DMS79 treated with DMSO at 0.1 percent for 48 hours (cell line): Measurements from ENCODE around the gene HIPK1.
A peak's percentile ranks its signal among the peaks of the same experiment; 100 is the strongest.

Experiments
- DNase-seq: peaks from one replicate; lab custom pipeline; 2025; lab: John Stamatoyannopoulos, UW

The HIPK1 gene

DNA sequence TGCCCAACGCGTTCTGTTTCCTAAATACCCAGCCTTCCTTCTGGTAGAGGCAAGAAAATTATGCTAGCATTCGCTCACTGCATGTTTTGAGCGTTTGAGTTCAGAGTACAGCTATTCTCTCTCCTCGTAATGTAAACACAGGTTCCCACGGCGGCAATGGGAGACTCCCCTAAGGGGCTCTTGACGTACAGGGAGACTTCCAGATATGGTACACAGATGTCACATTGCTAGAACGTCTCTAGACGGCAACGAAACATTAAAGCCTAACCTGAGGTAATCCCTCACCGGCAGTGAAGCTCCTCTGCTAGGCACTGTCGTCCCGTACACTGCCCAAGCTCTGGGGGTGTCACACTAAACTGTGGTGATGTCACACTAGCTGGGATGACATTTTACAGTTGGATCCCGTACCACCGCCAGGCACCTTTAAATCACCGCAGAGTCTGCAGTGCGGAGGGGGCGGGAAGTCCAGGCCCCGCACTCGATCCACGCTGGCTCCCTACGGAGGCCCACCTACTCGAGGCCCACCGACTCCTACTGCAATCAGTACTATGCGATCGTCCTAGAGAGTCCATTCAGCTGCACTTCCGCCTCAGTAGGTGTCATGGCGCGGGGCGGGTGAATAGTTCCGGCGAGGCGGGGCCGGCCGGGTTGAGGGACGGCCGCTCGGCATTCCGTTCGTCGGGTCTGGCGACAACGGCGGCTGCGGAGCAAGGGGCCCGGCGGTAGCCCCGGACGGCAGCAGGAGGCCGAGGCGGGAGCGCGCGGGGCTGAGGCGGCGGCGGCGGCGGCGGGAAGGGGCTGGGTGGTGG is at the start of gene HIPK1:
TSS of gene HIPK1 (plus strand) at position 384 of the 809 bp plus-strand sequence.
- peak; percentile 92 for DNase-seq

DNA sequence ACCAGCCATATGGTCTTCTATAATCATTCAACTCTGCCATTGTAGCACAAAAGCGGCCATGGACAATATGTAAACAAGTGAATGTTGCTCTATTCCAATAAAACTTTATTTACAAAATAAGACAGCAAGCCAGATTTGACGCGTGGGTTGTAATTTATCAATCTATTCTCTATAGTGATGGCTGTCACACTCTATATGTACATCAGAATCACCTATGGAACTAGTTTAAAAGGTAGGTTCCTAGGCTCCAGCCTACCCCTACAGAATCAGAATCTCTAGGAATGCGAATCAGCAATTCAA is 49.4 kb upstream of the HIPK1 start:
- no peak for DNase-seq

DNA sequence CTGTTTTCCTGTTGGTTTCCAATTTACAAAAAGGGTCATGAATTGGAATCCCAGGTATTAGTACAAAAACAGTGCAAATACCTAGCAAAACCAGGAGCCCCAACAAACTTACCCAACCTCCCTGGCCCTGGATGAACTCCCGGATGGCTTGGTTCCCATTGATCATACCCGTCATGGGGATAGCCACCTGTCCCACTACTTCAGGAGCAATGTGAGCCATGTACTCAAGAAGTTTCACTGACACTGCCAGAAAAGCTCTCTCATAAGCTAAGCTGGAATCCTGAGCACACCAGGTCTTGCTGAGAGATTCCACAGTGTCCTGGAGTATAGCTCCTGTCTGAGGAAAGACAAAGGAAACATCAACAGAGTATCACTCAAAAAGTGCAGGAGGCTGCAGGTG is 47.5 kb upstream of the HIPK1 start:
- no peak for DNase-seq

DNA sequence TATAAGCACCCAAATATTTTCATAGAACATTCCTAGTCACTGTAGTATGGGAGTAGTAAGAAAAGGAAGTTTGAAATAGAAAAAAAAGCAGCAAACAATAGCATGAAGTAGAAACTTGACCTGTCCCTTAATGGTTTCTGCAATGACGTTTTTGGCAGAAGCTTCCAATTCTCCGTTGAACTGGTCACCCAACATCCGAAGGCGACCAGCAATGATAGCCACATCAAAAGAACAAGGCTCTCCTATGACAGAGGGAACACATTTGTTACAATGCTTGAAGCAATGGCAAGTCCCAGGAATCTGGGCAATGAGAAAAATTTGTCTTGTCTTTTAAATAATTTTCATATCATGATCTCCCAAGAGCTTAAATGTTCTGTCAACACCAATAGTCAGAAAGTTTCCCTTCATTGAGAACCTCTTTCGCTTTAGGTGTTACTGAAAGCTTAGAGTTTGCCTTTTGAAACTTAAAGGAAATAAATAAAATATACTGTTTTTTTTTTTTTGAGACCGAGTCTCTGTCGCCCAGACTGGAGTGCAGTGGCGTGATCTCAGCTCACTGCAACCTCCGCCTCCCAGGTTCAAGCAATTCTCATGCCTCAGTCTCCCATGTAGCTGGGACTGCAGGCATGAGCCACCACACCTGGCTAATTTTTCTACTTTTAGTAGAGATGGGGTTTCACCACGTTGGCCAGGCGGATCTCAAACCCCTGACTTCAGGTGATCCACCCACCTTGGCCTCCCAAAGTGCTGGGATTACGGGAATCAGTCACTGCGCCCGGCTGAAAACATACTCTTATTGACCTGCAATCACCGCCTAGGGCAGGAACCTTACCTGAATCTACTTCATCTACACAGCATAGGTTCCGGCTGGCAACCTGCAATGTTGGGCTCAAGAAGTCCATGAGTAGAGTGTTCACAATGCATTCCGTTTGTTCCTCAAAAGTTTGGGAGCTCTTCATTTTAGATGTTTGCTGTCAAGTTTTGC is 42.4 kb upstream of the HIPK1 start:
- no peak for DNase-seq

DNA sequence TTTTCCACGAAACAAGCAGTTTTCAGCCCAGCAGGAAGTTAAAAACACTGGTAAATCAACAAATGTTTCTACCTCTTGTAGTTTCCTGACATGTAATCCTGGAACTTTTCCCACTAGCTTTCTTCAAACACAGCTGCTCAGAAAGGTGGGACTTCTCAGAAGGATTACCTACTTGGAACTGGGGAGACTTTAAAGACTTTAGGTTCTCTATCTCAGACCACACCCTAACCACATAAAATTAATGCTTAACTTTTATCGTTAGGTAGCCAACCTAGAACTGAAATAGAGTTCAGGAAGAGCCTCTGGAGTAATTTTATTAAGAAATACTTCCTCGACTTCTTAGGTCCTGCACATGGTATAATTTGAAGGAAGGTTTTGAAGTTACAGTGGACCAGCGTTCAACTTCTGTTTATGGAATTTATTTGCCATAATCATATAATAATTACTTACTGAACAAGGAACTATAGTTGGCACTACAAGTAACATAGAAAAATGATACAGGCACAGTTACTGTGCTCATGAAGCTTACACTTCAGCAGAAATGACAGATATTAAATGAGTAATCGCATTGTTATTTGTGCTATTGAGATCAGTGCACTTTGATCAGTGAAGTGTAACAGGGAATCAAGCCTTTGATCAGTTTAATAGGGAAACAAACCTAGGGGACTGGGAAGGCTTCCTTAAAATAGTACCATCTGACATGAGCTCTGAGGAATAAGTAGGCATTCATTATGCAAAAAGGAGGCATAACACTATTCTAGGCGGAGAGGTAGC is 41.5 kb upstream of the HIPK1 start, which contains the start of gene BCL2L15:
TSS of gene BCL2L15 (minus strand) at position 180 of the 774 bp plus-strand sequence. CDS start 206 bp downstream, outside the sequence.
- DNase-seq = no peak

DNA sequence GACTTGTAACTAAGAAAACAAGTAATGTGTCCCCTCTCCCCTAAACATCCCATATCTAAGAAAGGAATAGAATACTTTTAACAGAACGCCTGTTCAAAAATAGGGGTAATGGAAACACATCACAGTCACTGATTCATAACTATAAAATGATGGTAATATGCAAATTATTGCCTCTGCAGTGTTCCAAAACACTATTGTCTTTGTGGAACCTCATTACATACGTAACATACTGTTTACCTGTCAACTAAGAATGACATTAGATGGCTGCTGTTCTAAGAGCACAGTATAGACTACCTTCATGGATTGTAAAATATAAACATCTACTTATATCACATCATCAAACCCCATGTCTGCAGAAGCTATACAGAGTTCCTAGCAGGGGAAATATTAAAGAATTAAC is 38.3 kb upstream of the HIPK1 start:
- DNase-seq = no peak

DNA sequence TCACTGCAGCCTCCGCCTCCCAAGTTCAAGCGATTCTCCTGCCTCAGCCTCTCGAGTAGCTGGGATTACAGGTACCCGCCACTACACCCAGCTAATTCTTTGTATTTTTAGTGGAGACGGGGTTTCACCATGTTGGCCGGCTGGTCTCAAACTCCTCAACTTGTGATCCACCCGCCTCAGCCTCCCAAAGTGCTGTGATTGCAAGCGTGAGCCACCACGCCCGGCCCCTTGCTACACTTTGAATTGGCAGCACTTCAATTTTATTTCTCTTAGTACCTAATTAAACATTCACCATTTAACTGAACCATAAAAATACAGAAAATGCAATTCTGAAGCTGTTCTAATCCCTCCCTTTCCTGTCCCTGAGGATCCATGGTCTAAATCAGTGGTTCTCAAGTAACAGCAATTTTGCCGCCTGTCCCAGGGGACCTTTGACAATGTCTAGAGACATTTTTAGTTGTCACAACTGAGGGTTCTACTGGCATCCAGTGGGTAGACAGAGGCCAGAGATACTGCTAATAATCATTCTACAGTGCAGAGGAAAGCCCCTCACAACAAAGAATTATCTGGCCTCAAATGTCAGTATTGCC is 37.4 kb upstream of the HIPK1 start:
- DNase-seq = no peak

DNA sequence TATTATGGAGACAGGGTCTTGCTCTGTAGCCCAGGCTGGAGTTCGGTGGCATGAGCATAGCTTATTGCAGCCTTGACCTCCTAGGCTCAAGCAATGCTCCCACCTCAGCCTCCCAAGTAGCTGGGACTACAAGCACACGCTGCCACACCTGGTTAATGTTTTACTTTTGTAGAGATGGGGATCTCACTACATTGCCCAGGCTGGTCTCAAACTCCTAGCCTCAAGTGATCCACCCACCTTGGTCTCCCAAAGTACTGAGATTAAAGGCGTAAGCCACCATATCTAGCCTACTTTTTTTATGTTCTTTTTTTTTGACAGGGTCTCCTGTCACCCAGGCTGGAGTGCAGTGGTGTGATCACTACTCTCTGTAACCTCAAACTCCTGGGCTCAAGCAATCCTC is 35.9 kb upstream of the HIPK1 start:
- DNase-seq = no peak

DNA sequence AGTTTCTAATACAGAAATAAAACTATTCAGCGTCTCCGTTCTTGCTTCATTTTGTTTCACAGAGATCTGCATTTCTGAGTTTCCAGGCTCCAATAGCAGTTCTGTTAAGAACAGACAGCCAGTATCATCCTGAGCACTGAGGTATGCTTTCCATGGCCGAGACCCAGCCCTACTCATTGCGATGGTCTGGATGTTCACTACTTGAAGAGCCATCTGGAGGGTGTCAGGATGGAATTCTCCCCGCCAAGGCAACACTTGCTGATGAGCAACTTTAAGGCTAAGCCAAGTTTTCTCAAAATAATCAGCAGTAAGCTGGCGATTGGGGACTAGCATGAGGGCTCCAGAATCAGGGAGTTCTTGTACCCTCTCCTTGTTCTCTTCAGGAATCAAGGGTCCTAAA is 34.0 kb upstream of the HIPK1 start:
- no peak for DNase-seq

DNA sequence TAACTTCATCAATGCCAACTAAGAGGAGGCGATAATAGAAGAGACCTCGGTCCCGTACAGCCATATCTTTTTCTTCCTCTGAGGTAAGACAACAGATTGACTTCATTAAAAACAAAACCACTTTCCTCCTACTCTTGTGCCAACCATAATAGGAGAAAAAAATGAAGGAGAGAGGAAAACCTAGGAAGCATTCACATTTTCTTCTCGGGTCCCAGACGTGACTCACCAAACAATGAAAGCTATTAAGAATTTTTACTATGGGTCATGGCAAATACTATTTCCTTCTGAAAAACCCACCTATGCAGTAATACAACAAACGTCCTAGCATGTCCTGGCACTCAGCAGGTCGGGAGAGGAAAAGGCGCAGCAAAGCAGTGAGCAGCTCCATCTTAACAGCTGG is 33.2 kb upstream of the HIPK1 start:
- DNase-seq = no peak

DNA sequence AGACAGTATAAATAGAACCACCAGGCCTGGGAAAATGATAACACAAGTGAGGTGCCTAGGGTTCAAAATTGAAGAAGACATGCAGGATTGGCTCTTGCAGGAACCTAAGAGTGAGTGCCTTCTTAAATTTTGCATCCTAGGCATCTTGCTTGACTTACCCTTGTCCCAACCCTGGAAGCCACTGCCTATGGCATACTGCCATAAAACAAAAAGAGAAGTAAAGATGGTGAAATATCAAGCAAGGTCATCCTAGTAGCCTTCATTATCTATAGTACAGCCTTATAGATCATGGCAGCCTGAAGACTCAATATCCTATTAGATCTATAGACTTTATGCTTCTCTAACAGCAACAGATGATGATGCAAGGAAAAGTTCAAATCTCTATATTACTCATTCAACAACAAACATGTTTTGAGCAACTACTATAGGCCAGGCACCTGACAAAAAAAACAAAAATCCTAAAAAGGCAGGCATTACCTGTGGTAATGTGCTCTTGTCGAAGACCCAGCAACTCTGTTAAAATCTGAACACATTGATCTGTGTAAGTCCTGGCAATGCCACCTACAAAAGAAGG is 30.8 kb upstream of the HIPK1 start:
- DNase-seq = no peak

DNA sequence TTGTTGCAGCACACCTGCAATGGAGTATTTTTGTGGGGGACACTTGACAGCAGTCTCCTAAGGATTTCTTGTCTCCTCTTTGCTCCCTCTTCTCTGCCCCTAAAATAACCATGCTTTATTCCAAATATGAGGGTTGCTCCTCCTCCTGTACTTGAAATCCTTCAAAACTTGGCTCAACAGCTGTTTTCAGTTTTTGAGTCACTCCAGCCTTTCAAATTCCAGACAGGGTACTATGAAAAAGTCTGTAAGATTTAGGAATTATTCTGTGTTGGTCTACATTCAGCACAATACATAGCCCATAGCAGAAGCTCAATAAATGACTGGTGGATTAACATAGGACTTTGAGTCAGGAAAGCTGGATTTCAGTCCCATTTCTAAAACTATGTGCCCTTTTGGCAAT is 30.0 kb upstream of the HIPK1 start:
- no peak for DNase-seq

DNA sequence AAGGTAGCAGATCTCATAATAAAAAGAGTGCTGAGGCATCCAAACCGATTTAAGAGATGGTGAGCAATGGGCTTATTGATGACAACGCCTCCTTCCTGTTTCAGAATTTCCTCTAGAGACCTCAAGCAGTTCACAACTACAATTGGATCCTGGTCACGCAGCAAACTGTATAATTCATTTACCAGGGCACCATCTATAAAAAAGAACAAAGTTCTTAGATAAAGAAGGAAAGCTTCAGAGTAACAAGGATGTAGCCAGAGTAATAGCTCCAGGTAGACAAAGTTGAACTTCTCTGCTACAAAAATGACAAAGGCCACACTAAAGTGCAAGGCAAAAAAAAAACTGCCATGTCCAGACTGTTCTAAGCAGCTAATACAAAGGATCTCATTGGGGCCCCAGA is 27.9 kb upstream of the HIPK1 start:
- DNase-seq = no peak

DNA sequence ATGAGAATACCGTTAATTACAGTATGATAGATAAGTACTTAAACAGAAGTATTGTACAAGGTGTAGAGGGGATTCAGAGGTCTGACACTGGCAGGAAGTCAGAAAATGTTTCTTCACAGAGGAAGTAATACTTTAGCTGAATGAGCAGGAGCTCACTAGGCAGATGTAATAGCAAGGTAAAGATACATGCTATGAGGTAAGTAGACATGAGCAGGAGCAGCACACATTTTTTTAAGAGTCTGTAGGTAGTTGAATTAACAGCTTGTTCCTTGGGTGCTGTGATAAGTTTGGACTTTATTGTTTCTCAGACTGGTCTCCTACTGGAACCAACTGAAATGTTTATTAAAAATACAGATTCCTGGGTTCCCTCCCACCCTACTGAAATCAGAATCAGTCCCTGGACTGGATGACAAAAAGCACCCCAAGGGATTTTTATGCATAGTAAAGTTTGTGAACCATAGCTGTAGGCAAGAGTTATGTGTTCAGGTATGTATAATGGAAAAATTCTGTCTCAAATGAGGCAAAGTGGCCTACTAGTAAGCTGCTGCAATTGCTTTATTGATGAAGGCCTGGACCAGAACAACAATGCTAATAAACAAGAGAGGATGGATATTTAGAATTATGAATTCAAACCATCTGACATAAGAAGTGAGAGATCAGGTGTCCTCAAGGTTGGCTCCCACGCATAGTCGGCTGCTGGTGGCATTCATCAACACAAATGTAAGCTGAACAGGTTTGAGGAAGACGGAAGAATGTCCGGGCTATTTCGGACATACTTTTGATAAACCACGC is 25.4 kb upstream of the HIPK1 start:
- no peak for DNase-seq

DNA sequence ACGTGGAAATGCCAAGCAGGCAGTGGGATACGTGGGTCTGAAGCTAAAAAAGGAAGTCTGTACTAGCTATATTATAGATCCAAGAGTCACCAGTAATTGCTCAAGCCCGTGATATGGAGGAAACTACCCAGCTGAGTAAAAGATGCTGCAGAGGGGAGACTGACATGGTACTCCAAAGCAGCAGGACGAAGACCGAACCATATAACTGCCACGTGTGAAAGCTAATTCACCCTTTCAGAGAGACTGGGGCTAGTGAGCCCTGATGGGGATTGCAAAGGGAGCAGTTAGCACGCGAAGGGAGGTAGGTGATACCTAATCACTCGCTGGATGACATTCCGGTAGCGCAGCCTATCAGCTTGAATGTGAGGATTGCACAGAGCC is 24.8 kb upstream of the HIPK1 start:
- DNase-seq = peak; percentile 54

DNA sequence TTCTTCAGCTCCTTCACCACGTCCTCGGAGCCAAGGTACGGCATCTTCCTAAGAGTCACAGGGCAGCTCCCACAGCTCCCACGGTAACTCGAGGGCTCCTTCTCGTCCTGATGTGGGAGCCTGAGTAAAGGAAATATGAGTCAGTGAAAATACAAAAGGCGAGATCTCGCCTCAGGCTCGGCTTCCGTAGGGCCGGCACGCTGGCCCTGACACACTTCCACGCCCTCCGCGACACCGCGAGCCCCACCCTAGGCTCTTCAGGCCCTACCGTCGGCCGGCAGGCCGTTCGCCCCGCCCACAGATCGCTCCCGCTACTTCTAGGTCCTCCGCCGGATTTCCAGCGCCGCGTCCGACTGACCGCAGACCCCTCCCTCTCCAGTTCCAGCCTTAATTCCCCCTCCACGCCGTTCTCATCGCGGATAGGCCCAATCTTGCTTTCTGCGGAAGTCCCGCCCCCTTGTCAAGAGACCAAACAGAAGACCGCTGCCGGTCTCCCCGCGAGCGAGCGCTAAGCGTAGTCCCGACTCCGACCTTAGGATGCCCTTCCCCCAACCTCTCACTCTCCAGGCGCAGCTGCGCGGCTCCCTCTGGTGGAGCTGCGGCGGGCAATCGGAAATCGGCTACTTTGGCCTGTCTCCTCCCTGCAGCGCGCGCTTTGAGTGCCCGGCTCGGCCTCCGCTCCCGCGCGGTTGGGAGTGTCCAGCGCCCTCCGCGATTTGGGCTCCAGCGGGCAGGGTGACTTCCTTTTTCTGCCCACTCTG is 24.3 kb upstream of the HIPK1 start, which contains the start of the genes AP4B1 and DCLRE1B:
TSS of gene AP4B1 (minus strand) at position 126 of the 761 bp plus-strand sequence. CDS start at position 44, 82 bp downstream.
TSS of gene DCLRE1B (plus strand) at position 653 of the 761 bp plus-strand sequence. CDS start 261 bp downstream, outside the sequence.
- peak; percentile 99 for DNase-seq

DNA sequence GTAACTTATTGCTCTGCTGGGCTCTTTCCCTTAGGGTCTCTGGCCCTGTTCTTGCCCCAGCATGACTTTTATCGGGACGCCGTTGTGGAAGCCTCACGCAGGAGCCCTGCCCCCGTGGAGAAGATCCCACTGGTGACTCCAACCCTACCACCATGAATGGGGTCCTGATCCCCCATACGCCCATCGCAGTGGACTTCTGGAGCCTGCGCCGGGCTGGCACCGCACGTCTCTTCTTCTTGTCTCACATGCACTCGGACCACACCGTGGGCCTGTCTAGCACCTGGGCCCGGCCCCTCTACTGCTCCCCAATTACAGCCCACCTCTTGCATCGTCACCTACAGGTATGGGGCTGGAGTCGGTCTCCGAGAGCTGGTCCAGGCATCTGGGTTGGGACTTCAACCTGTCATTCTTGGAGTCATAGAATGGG is 23.7 kb upstream of the HIPK1 start:
- no peak for DNase-seq

DNA sequence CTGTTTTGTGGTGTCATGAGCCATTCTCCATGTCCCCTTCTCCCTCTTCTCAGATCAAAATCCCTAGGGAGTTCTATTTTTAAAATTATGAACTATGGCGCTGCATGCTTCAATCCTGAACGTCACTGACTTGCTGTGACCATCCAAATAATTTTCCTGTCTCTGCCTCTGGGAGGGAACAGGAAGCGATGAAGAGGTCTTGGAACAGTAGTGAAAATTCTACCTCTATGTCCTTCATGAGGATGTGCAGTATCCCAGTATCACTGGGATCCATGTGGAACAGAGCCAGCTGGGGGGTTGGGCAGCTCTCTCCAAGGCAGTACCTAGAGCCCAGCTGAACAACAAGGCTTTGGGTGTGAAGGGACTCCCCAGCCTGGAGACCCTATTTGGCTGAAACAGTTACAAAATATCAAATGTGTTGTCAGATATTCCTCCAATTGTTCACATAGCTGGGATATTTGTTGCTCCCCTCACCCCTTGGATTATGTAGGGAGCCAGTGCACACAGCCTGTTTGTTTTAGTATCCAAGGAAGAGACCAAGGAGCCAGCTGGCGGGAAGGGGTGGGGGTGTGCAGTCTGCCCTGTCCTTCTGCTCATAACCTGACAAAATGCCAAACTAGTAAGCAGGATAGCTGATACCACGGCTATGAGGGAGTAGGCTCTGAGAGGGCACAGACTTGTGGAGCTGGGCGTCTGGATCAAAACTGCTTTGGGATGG is 16.4 kb upstream of the HIPK1 start:
- DNase-seq = no peak

DNA sequence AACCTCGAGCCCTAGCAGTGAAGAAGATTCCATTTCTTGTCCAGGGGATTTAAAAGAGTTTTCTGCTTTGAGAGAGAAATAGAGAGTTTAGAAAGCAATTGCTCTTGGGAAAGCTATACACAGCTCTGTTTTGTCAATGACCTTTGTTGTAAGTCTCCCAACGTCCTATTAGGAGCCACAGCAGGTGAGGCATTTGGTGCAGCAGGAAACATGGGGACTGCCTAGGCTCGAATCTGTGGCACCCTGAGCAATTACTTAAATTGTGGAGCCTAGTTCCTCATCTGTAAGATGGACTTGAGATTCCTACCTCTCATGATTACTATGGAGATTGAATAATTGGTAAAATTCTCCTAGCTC is 15.8 kb upstream of the HIPK1 start:
- no peak for DNase-seq
